Dendritic cell treated with granulocyte-macrophage colony-stimulating factor and Interleukin-4, amounts not matched to agents 40 ng/mL and 50 ng/mL, for 4 days (primary cell): Measurements from ENCODE around the gene ATP1B1.
A peak's percentile ranks its signal among the peaks of the same experiment; 100 is the strongest.

Experiments used
- H3K27ac Mint-ChIP-seq: one replicate; pipeline ENCODE4 v1.8.0; 2022; ENCODE audit warnings: mild to moderate bottlenecking, mixed read lengths
- H3K27me3 Mint-ChIP-seq: one replicate; pipeline ENCODE4 v1.8.0; 2022; ENCODE audit warnings: mild to moderate bottlenecking, mixed read lengths
- H3K36me3 Mint-ChIP-seq: one replicate; pipeline ENCODE4 v1.8.0; 2022; ENCODE audit warnings: low read depth, mixed read lengths
- H3K4me1 Mint-ChIP-seq: one replicate; pipeline ENCODE4 v1.8.0; 2022; ENCODE audit warnings: low read depth, mixed read lengths
- H3K4me3 Mint-ChIP-seq: one replicate; pipeline ENCODE4 v1.8.0; 2022; ENCODE audit warnings: mild to moderate bottlenecking, moderate library complexity, mixed read lengths
- H3K9me3 Mint-ChIP-seq: one replicate; pipeline ENCODE4 v1.8.0; 2022; ENCODE audit warnings: mixed read lengths
- intact Hi-C: fragments of 100-400 bp; cut with micrococcal nuclease; formaldehyde crosslinking; loops from one replicate; pipeline ENCODE4 v1.15.0; 2022

The ATP1B1 gene

GRCh38 chr1:169103480-169103893, 3.0 kb upstream of the ATP1B1 start:
- Mint-ChIP-seq H3K4me1 (peaks cover 34% of the 10 kb centered on the region), H3K36me3 (peaks cover 13% of the 10 kb centered on the region), H3K9me3 (no peaks in the 10 kb centered on the region), H3K4me3 (no peak overlapping the region), H3K27ac (no peak overlapping the region), H3K27me3 (peaks cover 6% of the 10 kb centered on the region)
- intact Hi-C loops = no loop called here

DNA sequence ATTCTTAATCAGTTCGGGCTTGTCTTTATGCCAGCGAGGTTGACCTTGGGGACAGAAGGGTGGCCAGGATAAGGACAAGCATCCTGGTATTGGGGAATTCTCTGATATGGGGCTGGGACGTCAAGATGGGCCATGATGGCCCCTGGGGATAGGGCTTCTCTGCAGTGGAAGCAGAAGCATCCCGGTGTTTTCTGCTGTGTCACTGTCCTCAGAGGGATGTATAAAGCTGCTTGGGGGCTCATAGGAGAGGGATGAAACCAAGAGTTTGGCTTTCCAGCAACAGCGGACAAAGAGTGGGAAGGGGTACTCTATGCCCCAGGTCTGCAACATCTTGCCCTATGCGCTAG, 1.4 kb upstream of the ATP1B1 start:
- peak overlapping the region; percentile 92 for H3K27ac Mint-ChIP-seq
- peaks cover 13% of the 10 kb centered on the region for H3K36me3 Mint-ChIP-seq
- H3K9me3 Mint-ChIP-seq = no peaks in the 10 kb centered on the region
- intact Hi-C loops = loop anchor here (5.0 kb wide), 2 partner anchors 63 to 128 kb away; no protein-coding TSS in a partner anchor
- peak overlapping the region; percentile 80 for H3K4me3 Mint-ChIP-seq
- peaks cover 6% of the 10 kb centered on the region for H3K27me3 Mint-ChIP-seq
- peaks cover 36% of the 10 kb centered on the region for H3K4me1 Mint-ChIP-seq

- H3K36me3 Mint-ChIP-seq = peaks cover 13% of the 10 kb centered on the region
- H3K4me1 Mint-ChIP-seq = peaks cover 36% of the 10 kb centered on the region
- H3K27me3 Mint-ChIP-seq = peaks cover 6% of the 10 kb centered on the region
Measured at GRCh38 chr1:169105434-169106094, 926 bp upstream of the ATP1B1 start.

GRCh38 chr1:169106921-169107602, 572 bp downstream of the ATP1B1 start:
- peak overlapping the region; percentile 98 for H3K4me3 Mint-ChIP-seq
- H3K4me1 Mint-ChIP-seq = peaks cover 45% of the 10 kb centered on the region
- peaks cover 6% of the 10 kb centered on the region for H3K27me3 Mint-ChIP-seq

More at GRCh38 chr1:169105434-169106094, 926 bp upstream of the ATP1B1 start:
- intact Hi-C loops = loop anchor here (5.0 kb wide), 2 partner anchors 63 to 128 kb away; no protein-coding TSS in a partner anchor
- Mint-ChIP-seq H3K4me3 (peak overlapping the region; percentile 98), H3K27ac (peak overlapping the region; percentile 92), H3K9me3 (no peaks in the 10 kb centered on the region)

GRCh38 chr1:169107603-169108208, 1.2 kb downstream of the ATP1B1 start:
- Mint-ChIP-seq H3K4me3 (peak overlapping the region; percentile 98), H3K36me3 (peaks cover 25% of the 10 kb centered on the region), H3K27ac (peak overlapping the region; percentile 92), H3K27me3 (peaks cover 3% of the 10 kb centered on the region), H3K9me3 (no peaks in the 10 kb centered on the region), H3K4me1 (peaks cover 52% of the 10 kb centered on the region)
- intact Hi-C loops = loop anchor here (5.0 kb wide), 2 partner anchors 65 to 130 kb away; no protein-coding TSS in a partner anchor

More at GRCh38 chr1:169106921-169107602, 572 bp downstream of the ATP1B1 start:
- H3K9me3 Mint-ChIP-seq = no peaks in the 10 kb centered on the region
- peaks cover 19% of the 10 kb centered on the region for H3K36me3 Mint-ChIP-seq
- intact Hi-C loops = loop anchor here (5.0 kb wide), 2 partner anchors 65 to 130 kb away; no protein-coding TSS in a partner anchor
- H3K27ac Mint-ChIP-seq = peak overlapping the region; percentile 92

GRCh38 chr1:169108223-169108622, 1.7 kb downstream of the ATP1B1 start:
- H3K27ac Mint-ChIP-seq = peak overlapping the region; percentile 92
- peak overlapping the region; percentile 98 for H3K4me3 Mint-ChIP-seq
- intact Hi-C loops = loop anchor here (5.0 kb wide), 2 partner anchors 66 to 131 kb away; no protein-coding TSS in a partner anchor
- H3K36me3 Mint-ChIP-seq = peaks cover 30% of the 10 kb centered on the region
- H3K4me1 Mint-ChIP-seq = peaks cover 53% of the 10 kb centered on the region
- no peaks in the 10 kb centered on the region for H3K9me3 Mint-ChIP-seq
- peaks cover 3% of the 10 kb centered on the region for H3K27me3 Mint-ChIP-seq

- peaks cover 61% of the 10 kb centered on the region for H3K4me1 Mint-ChIP-seq
- H3K36me3 Mint-ChIP-seq = peaks cover 38% of the 10 kb centered on the region
- H3K27me3 Mint-ChIP-seq = peaks cover 3% of the 10 kb centered on the region
- H3K27ac Mint-ChIP-seq = peak overlapping the region; percentile 92
- H3K9me3 Mint-ChIP-seq = no peaks in the 10 kb centered on the region
- intact Hi-C loops = loop anchor here (5.0 kb wide), 2 partner anchors 67 to 132 kb away; no protein-coding TSS in a partner anchor
- peak overlapping the region; percentile 98 for H3K4me3 Mint-ChIP-seq
Measured at GRCh38 chr1:169108863-169109560, 2.5 kb downstream of the ATP1B1 start.

- peak overlapping the region; percentile 98 for H3K4me3 Mint-ChIP-seq
- H3K4me1 Mint-ChIP-seq = peaks cover 61% of the 10 kb centered on the region
- peaks cover 3% of the 10 kb centered on the region for H3K27me3 Mint-ChIP-seq
- H3K9me3 Mint-ChIP-seq = no peaks in the 10 kb centered on the region
- peak overlapping the region; percentile 92 for H3K27ac Mint-ChIP-seq
- H3K36me3 Mint-ChIP-seq = peaks cover 45% of the 10 kb centered on the region
- intact Hi-C loops = loop anchor here (5.0 to 10.0 kb wide), 4 partner anchors 67 to 765 kb away; partner anchors contain the start of gene SLC19A2
Measured at GRCh38 chr1:169109561-169110134, 3.2 kb downstream of the ATP1B1 start.

- H3K9me3 Mint-ChIP-seq = no peaks in the 10 kb centered on the region
- H3K4me1 Mint-ChIP-seq = peaks cover 61% of the 10 kb centered on the region
- peaks cover 3% of the 10 kb centered on the region for H3K27me3 Mint-ChIP-seq
- H3K4me3 Mint-ChIP-seq = peak overlapping the region; percentile 98
- peak overlapping the region; percentile 92 for H3K27ac Mint-ChIP-seq
- intact Hi-C loops = loop anchor here (10.0 kb wide), 2 partner anchors 375 to 765 kb away; partner anchors contain the start of gene SLC19A2
- H3K36me3 Mint-ChIP-seq = peaks cover 51% of the 10 kb centered on the region
Measured at GRCh38 chr1:169110236-169110635, 3.7 kb downstream of the ATP1B1 start.

- H3K9me3 Mint-ChIP-seq = no peaks in the 10 kb centered on the region
- H3K27me3 Mint-ChIP-seq = peaks cover 3% of the 10 kb centered on the region
- H3K4me3 Mint-ChIP-seq = peak overlapping the region; percentile 48
- peak overlapping the region; percentile 92 for H3K27ac Mint-ChIP-seq
- H3K4me1 Mint-ChIP-seq = peaks cover 68% of the 10 kb centered on the region
- H3K36me3 Mint-ChIP-seq = peaks cover 52% of the 10 kb centered on the region
- intact Hi-C loops = loop anchor here (10.0 kb wide), 2 partner anchors 374 to 766 kb away; partner anchors contain the start of gene SLC19A2
Measured at GRCh38 chr1:169110689-169111447, 4.4 kb downstream of the ATP1B1 start.

DNA sequence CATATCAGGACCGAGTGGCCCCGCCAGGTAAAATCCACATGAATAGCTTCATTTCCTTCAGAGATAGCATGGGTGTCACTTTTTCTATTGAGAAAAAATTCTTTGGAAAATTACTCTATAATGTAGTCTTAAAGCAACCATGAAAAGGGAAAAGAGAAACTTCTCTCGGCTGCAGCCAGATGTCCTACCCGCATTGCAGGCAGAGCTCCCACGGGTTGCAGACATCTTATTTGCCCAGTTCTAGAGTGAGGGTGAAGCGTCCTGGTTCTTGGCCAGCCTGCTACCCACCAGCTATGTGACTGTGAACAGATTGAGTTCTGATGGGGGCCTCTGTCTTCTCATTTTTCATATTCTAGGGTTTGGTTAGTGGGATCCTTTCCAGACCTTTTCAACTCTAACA, 5.0 kb downstream of the ATP1B1 start:
- Mint-ChIP-seq H3K36me3 (peaks cover 47% of the 10 kb centered on the region), H3K27me3 (peaks cover 3% of the 10 kb centered on the region), H3K27ac (peak overlapping the region; percentile 92), H3K9me3 (no peaks in the 10 kb centered on the region), H3K4me1 (peaks cover 74% of the 10 kb centered on the region), H3K4me3 (peak overlapping the region; percentile 20)
- intact Hi-C loops = loop anchor here (10.0 kb wide), 2 partner anchors 373 to 767 kb away; partner anchors contain the start of gene SLC19A2

- Mint-ChIP-seq H3K4me1 (peaks cover 81% of the 10 kb centered on the region), H3K9me3 (no peaks in the 10 kb centered on the region), H3K36me3 (peaks cover 45% of the 10 kb centered on the region), H3K4me3 (no peak overlapping the region), H3K27me3 (peaks cover 2% of the 10 kb centered on the region), H3K27ac (peak overlapping the region; percentile 92)
- intact Hi-C loops = loop anchor here (10.0 kb wide), 2 partner anchors 373 to 767 kb away; partner anchors contain the start of gene SLC19A2
Measured at GRCh38 chr1:169112241-169112640, 5.8 kb downstream of the ATP1B1 start.
